GM04504 (cell line): Measurements from ENCODE around the gene HRC.
"Not testable (repeated sequence)": the region's sequence is repeated elsewhere in the genome, so short reads cannot be mapped to it uniquely, and the experiment has no call there.

ENCODE experiments used
- DNase-seq: peaks from one replicate; pipeline ENCODE4 v3.0.0-alpha.2; 2012; ENCODE audit warnings: low read depth

HRC gene

DNA sequence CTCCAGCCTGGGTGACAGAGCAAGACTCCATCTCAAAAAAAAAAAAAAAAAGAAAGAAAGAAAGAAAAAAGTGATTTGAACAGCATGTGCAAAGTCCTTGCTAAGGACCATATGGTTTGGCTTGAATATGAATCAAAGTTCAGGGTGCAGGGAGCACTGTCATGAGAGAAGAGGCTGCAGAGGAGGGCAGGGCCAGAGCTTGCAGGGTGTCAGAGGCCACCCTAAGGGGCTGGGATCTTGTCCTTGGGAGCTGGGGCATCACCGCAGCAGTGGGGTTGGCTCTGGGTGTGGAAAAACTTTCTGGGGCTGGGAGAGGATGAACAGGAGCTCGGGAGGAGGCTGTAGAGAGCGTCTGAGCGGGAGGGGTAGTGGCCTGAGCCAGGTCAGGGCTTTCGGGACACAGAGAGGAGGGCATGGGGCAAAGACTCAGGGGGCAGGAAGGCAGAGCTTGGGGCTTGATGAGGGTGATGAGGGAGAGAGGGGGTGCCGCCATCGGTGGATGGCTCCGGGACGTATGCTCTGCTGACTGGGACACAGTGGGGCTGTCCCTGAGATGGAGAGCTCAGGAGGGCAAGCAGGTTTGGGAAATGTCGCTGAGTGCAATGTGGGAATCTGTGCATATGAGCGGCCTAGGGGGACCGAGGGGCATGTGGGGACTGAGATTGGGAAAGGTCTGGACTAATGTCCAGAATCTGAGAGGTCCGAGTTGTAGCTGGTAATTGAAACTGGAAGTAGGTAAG is 5.4 kb upstream of the HRC start:
- DNase-seq: no peak

DNA sequence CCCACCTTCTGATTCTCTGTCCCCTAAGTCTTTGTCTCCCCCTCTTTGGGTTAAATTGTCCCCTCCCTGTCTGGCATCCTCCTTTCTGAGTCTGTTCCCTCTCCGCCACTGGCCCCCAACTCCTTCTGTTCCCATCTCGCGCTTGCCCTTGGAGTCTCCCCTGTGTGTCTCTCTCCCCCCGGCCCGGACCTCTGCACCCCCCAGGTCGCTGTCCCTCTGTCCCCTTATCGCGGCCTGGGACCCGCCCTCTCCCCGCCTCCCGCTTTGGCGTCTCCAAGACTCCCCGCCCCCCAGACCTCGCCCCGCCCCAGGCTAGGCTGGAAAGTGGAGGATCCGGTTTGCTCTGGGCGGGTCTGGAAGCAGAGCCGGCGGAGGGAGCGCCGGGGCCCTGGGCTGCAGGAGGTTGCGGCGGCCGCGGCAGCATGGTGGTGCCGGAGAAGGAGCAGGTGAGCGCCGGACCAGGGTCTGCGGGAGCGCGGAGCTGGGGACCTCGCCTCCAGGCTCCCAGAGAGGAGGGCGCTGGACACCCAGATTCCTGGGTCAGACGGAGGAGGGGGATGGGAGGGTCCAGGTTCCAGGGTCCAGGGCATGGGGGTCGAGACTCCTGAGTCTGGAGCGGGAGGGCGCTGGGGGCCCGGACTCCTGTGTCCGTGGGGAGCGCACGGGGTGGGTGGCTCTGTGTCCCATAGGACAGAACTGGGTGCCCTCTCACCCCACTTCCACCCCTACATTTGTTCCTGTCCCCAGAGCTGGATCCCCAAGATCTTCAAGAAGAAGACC is 2.4 kb upstream of the HRC start, which contains the start of gene TRPM4:
Gene TRPM4, plus strand, starts transcription at position 348 of the 780 bp plus-strand sequence. Its CDS starts 75 bp downstream, at position 423.
- DNase-seq: peak; percentile 47

DNA sequence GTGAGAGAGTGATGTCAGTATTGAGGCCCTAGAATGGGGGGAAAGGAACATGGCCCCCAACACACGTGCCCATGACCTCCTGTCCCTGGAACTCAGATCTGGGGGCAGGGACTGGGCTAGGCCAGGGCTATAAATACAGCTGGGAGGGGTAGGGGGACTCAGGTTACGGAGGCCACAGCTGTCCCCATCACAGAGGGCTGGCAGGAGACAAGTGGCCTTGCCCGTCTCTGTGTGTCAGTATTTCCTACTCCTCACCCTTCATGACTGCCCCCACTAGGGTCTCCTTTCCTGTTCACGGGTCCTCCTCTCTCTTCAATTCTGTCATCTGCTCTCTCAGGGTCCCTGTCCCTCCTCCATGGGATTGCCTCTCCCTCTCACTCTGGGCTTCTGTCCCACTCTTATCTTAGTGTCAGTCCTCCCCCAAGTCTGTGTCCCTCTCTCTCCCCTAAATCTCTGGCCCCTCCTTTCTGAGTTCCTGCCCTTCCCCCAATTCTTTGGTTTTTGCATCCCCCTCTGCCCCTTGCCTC is 687 bp upstream of the HRC start:
- no peak for DNase-seq

DNA sequence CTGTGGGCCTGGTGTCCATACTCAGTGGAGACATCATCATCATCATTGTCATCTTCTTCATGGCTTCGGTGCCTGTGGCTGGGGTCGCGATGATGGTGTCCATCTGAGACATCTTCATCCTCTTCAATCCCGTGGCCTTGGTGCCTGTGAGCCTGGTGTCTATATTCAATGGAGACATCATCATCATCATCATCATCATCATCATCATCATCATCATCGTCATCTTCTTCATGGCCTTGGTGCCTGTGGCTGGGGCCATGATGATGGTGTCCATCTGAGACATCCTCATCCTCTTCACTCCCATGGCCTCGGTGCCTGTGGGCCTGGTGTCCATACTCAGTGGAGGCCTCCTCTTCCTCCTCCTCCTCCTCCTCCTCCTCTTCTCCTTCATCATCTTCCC is 917 bp downstream of the HRC start:
- no peak for DNase-seq

DNA sequence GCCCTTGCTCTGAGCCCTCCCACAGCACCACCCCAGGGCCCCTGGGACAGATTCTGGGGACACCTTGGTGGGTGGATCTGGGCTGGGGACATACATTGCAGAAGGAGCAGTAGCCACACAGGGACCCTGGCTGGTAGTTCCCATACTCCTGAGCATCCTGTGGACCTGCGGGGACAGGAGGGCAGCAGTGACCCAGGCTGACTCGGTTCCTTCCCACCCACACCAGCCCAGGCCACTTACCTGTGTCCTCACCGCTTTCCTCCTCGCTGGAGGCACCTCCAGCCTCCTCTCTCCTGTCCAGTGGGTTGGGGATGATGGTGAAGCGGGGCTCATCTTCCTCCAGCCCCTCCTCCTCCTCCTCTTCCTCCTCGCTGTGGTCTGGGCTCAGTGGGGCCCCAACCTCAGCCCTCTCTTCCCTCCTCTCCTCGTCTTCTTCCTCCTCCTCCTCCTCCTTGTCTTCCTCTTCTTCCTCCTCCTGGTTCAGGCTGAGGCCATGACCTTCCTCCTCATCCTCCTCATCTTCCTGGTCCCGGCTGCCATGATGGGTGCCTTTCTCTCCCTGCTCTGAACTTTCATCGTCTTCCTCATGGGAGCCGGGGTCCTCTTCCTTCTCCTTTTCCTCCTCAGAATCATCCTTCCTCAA is 1.9 kb downstream of the HRC start:
- DNase-seq: no peak

DNA sequence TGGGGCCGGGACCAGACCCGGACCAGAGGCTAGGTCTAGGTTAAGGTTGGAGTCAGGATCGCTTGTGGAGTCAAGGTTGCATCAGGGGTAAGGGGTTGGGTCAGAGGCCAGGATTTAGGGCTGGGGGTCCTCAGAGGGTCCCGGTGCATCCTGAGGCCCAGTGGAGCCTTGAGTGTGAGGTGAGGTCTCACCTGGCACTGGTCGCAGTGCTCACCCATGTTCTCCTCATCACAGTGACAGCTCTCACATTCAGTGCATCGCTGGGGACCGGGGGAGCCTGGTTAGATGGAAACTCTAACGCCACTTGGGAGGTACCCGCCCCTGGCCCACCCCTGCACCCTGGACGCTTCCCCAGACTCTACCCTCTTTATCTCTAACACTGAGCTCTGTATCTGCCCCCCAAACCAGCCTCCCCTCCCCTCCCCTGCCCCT is 3.1 kb downstream of the HRC start:
- no peak for DNase-seq

DNA sequence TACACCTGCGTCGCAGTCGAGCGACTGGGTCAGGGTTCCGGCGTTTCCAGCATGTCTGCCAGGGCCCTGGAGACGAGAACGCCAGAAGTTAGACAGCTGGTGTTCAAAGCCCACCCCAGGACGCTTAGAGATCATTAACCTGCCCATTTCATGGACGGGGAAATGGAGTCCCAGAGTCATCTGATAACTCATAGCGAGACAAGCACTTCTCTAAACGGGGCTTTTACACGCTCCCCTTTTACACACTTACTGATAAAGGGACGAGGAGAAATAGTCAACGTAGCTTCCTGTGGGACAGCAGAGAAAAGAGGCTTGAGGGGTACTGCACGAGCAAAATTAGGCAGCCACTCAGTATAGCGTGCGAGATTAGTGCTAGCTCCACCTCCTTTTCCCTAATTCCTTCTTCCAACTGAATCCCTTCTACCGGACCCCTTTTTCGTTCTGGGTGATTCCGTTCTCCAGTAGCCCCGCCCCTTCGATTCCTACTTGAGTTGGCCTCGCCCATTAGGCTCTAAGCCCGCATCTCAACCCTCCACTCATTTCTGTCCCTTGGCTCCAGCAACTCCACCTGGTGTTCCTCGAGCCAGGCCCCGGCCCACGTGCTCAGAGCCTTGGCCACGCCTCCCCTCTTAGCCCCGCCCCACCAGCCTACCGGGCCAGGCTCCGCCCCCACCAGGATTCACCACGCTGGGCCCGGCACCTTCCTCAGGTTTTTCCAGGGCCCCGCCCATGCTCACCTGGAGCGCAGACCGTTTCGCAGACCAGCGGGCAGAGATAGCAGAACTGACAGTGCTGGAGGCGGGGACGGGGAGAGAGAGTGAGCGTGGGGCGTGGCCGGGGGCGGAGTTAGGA is 3.7 kb downstream of the HRC start:
- DNase-seq: no peak

DNA sequence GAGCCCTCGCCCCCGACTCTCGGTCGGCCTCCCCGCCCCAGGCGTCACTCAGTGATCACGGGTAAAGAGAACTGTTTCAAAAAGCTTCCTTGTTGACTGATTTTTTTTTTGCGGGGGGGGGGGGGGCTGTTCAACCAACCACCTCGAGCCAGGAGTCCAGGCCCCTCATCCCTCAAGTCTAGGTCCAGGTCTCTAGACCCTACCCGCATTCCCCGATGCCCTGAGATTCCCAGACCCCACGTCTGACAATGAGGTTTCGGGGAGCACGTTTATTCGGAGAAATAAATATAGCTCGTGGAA is 4.3 kb downstream of the HRC start:
- no peak for DNase-seq

DNA sequence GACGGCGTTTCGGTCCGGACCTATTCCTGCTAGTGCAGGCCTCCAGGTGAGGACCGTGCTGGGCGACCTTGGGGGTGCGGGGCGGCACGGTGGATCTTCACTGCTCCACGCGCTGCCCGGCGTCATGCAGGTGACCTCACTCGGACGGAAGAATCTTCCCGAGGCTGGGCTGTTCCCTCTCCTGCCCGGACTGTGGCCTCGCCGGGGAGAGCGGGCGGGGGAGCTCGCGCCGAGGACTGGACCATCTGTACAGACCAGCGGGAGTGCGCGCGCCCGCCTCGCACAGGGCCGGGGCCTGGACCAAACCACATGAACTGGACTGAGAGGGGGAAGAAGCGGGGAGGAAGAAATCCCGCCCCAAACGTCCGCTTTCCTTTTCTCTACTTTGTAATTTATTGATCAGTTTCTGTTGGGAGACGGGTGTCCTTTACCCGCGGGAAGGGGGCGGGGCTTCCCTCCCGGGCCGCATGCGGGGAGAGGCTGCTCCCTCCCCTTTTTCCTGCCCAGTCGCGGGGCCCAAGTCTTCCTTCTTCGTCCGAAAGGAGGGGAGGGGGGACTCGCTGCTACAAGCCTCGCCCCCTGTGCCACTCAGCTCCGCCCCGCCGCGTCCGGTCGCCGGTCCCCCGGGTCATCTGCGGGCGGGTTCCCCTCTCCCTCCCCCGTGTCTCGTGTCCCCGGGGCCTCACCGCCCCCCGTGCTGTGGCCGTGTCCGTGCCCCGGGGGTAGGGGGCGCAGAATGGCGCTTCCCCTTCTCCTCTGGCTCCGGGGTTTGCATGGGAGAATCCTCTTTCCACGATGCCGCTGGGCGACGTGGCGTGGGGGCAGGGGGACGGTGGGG is 4.9 kb downstream of the HRC start:
- peak; percentile 46 for DNase-seq

DNA sequence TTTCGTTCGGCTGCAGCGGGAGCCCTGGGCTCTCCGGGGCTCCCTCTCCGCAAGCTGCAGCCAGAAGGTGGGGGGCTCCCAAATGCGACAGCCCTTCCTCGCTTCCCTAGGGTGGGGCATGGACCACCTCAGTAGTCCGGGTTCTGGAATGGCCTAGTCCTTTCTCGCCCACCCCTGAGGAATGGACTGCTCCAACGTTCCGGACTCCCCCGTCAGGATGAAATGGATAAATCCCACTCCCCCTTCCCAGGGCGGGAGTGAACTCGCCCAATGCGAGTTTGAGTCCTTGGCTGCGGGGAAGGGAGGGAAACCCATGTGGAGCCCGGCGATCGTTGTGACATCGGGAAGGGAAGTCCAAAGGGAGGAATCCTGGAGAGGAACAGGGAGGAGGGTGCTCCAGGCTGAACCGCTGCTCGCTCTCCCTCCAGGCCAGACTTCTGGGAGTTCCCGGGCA is 5.5 kb downstream of the HRC start:
- DNase-seq: peak; percentile 61

DNA sequence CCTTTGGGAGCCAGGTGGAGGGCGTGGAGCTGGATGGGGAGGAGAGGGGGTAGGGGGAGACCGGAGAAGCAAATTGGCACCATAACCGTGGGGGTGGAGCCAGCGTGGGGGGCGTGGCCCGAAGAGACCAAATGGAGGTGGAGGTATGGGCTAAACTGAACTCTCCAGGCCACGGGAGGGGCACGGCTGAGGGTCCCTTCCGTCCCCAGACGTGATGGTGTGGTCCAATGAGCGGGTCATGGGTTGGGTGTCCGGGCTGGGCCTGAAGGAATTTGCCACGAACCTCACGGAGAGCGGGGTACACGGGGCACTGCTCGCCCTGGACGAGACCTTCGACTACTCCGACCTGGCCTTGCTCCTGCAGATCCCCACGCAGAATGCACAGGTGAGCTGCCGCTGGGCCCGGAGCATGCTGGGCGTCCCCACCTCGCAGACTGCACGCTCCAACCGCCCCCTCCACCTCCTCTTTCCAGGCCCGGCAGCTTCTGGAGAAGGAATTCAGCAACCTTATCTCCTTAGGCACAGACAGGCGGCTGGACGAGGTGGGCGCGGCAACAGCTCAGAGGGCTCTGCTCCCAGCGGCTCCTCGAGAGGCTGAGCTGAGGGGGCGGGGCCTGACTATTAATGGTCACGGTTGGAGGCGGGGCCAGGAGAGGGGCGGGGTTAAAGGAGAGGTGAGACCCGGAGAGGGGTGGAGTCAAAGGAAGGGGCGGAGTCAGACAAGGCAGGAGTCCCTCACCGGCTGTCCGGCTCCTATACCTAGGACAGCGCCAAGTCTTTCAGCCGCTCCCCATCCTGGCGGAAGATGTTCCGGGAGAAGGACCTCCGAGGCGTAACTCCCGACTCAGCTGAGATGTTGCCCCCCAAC is 6.2 kb downstream of the HRC start:
- peak; percentile 76 for DNase-seq

DNA sequence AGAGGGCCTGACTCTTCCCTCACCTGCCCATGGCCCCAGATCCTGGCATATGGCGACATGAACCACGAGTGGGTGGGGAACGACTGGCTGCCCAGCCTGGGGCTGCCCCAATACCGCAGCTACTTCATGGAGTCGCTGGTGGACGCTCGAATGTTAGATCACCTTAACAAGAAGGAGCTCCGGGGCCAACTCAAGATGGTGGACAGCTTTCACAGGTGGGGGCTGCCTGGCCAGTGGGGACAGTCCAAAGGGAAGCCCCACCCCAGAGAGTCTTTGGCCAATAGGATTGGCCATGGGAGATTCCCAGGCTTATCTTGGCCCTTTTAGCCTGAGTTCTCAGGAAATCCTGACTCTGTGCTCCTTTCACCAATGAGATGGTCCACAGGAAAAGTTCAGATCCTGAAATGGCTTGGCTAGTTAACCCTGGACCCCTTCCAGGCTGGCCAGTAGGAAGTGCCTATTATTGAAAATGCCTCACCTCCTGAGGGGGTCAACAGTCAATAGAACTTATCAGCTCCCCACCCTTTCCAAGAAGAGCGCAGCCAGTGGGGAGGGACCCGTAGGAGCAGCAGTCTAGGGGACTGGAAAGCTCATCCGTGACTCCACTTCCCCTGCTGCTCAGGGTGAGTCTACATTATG is 7.0 kb downstream of the HRC start:
- no peak for DNase-seq

DNA sequence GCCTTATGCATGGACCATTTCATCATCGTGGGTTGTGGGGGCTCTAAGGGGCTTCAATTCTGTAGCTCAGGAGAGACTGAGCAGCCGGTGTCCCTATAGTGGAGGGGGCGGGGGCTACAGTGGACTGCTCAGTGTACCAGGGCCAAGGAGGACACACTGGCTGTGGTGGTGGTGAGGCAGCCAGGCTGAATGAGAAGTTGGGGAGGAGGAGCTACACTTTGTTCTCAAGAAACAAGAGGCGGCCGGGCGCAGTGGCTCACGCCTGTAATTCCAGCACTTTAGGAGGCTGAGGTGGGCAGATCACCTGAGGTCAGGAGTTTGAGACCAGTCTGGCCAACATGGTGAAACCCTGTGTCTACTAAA is 8.8 kb downstream of the HRC start:
- not testable (repeated sequence) for DNase-seq

DNA sequence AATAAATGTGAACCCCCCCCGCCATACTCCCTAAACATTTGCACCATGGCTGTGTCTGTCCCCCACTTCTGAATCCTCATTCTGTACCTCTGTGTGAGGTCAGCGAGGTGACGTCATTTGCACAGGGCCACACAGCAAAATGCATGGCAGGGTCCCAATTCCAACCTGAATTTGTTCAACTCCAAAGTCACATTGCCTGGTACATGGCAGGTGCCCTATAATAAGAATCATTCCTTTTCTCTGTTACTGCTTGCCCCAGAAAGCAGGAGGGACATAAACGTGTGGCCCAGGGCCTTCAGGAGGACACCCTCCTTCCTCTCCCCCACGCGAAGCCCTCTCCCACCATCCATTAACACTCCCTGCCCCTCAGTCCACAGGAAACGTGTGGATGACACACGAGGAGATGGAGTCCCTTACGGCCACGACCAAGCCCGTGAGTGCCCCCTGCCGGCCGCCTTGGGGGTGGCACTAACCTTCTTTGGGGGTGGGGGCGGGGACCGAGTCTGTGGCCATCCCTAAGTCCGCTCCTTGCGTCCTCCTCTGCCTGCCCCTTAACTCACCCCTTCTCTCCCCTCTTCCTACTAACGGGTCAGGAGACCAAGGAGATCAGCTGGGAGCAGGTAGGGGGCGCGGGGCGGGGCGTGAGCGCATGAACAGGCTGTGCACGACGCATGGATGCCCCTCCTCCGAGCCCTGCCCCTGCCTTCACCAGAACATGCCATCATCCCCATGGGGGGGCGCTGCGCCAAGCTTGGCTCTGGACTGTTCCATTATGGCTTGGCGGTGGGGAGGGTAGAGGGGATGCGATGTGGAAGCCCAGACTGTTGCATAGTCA is 9.4 kb downstream of the HRC start:
- DNase-seq: peak; percentile 44

DNA sequence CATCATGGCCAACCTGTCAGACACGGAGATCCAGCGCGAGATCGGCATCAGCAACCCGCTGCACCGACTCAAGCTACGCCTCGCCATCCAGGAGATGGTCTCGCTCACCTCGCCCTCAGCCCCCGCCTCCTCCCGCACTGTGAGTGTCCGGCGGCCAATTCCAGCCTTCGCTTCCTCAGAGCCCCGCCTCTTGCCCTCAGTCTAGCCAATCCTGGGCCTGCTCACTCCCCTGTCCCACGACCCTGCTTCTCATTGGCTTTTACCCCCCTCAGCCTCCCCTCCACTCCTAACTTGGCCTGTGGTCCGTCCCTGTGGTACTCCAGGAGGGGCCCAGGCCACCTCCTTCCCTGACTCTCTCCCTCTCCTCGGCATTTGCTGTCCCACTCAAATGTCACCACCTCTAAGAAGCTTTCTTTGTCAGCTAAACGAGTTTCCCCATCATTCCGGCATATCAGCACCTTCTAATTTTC is 12.3 kb downstream of the HRC start:
- DNase-seq: peak; percentile 75

DNA sequence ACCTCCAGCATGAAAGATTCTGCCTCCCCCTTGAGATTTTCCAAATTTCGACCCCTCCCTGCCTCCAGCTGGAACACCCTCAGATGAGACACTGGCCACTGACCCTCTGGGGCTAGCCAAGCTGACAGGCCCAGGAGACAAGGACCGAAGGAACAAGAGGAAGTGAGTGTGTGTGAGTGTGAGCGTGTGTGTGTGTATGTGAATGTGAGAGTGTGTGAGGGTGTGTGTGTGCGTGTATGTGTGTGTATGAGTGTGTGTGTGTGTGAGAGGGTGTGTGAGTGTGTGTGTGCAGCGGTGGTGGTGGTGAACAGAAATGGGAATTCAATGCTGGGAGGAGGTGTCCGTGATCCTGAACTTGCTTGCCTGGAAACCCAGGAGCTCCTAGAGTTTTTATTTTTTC is 13.8 kb downstream of the HRC start:
- DNase-seq: no peak

DNA sequence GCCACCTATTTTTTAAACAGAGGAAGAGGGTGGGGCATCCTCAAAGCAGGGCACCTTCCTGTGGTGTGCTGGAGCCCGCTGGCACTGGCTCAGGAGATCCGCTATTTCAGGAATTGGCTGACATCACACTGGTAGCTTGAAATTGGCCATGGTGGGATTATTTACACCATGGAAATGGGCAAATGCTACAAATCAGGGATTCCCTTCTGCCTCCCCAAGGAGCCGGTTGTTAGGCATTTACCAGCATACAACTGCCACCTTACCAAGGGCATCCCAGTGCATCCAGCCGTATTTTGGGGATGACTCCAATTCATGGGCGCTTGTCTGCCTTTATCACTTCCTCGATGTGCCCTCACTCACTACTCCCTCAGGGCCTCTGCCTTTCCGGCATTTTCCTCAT is 14.2 kb downstream of the HRC start:
- DNase-seq: no peak

DNA sequence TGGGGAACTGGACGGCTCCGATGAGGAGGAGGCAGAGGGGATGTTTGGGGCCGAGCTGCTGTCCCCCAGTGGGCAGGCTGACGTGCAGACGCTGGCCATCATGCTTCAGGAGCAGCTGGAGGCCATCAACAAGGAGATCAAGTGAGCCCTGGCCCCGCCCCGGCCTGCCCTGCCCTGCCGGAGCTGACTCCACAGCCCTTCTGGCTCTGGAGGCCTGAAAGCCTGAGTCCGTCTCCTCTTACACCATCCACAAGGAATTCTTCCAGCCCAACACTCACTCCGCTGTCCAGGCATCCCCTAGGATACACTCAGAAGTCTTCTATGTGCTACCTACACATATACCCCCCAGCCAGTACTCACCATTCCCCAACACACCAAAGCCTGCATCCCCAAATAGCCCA is 18.4 kb downstream of the HRC start:
- peak; percentile 57 for DNase-seq
